GM21526 (cell line): ENCODE results near the gene RBM15B.

Experiments
- ATAC-seq: cut with Tn5 transposase; IDR thresholded peaks from one replicate; pipeline ENCODE4 v1.9.1; 2021; ENCODE audit warnings: moderate library complexity; ENCODE audit not compliant: unreplicated experiment, low FRiP score

RBM15B gene

GRCh38 chr3:51441282-51442030, 50.4 kb downstream of the RBM15B start:
- ATAC-seq = no peak

DNA sequence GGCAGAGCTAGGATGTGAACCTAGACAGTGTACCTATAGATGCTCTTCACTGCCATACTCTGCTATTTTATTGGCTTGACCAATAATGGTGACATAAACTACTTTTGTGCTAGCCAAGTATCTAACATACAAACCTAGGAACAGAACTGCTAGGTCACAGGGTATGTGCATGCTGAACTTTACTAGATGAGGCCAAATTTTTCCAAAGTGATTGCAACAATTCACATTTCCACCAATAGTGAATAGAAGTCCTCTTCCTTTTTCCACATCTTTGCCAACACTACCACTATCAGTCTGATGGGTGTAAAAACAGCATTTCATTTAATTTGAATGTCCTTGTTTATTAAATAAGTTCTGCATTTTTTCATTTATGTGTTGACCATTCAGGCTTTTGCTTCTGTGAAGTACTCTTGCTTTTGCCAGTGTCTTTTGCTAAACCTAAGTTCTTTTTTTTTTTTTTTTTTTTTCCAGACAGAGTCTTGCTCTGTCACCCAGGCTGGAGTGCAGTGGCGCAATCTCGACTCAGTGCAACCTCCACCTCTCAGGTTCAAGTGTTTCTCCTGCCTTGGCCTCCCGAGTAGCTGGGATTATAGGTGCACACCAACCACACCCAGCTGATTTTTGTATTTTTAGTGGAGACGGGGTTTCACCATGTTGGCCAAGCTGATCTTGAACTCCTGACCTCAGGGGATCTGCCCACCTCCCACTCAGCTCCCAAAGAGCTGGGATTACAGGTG, 54.6 kb downstream of the RBM15B start:
- ATAC-seq = no peak
